ENCODE results near the gene CYGB.
A peak's percentile ranks its signal among the peaks of the same experiment; 100 is the strongest.

The CYGB gene

DNA sequence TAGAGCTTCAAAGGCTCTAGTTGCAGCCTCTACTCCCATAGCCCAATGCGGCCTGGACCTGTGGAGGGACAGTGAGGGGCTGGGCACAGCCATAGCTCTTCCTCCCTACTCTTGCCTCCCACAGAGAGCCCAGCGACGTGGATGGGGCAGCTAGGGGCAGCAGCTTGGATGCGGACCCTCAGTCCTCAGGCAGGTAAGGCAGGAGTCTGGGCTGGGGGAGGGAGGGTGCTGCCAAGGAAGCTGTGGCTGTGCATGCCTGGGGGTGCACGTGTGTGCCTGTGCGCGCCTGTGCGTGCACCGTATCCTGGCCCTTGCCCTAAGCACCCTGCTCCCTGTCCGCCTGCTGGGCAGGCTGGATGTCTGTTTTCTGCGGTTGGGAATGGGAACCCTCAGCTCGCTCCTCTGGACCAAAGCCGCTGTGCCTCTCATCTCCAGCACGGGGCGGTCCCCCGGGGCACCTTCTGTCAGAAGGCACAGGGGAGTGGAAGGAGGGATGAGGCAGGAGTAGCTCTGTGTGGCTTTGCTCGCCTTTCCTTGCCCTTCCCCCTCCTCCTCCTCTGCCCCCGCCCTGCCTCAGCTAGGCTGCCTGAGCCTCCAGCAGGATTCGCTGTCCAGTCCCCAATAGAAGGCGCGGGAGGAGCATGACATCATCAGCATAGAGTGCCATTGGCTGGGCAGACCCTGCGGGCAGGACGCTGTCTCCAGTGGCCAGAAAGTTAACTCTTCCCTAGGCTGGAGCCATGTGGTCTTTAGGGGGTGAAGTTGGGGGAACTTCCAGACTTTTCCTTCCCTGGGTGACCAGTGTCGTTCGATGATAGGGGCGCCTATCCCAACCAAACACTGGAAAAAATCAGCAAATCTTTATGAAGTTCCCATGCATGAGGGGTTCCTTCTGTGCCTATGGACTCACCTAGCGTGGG, 3.1 kb upstream of the CYGB start (continued):
- TF ChIP-seq, protein P1, sequence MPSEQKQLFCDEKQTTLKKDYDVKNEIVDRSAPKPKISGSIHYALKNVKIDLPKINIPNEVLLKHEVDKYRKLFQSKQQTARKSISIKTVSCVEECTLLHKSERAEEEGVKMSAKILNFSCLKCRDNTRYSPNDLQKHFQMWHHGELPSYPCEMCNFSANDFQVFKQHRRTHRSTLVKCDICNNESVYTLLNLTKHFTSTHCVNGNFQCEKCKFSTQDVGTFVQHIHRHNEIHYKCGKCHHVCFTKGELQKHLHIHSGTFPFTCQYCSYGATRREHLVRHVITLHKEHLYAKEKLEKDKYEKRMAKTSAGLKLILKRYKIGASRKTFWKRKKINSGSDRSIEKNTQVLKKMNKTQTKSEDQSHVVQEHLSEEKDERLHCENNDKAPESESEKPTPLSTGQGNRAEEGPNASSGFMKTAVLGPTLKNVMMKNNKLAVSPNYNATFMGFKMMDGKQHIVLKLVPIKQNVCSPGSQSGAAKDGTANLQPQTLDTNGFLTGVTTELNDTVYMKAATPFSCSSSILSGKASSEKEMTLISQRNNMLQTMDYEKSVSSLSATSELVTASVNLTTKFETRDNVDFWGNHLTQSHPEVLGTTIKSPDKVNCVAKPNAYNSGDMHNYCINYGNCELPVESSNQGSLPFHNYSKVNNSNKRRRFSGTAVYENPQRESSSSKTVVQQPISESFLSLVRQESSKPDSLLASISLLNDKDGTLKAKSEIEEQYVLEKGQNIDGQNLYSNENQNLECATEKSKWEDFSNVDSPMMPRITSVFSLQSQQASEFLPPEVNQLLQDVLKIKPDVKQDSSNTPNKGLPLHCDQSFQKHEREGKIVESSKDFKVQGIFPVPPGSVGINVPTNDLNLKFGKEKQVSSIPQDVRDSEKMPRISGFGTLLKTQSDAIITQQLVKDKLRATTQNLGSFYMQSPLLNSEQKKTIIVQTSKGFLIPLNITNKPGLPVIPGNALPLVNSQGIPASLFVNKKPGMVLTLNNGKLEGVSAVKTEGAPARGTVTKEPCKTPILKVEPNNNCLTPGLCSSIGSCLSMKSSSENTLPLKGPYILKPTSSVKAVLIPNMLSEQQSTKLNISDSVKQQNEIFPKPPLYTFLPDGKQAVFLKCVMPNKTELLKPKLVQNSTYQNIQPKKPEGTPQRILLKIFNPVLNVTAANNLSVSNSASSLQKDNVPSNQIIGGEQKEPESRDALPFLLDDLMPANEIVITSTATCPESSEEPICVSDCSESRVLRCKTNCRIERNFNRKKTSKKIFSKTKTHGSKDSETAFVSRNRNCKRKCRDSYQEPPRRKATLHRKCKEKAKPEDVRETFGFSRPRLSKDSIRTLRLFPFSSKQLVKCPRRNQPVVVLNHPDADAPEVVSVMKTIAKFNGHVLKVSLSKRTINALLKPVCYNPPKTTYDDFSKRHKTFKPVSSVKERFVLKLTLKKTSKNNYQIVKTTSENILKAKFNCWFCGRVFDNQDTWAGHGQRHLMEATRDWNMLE (tag by site-specific recombination; conservative IDR thresholded peaks at IDR 0.05; ENCODE audit: low read depth) = peak; percentile 34; the same call in 1 of the 2 replicates
- TF ChIP-seq ZBTB44 (tag by site-specific recombination; IDR thresholded peaks at IDR 0.05) (no peak), ZNF132 (tag by site-specific recombination; IDR thresholded peaks at IDR 0.05; ENCODE audit: borderline replicate concordance) (no peak), MEIS1 (CRISPR knock-in tag; IDR thresholded peaks at IDR 0.05; ENCODE audit: borderline replicate concordance) (no peak), ZNF707 (tag by site-specific recombination; IDR thresholded peaks at IDR 0.05) (peak; percentile 78; the same call in 1 of the 2 replicates), ZNF18 (tag by site-specific recombination; IDR thresholded peaks at IDR 0.05) (no peak), ZNF19 (tag by site-specific recombination; IDR thresholded peaks at IDR 0.05; ENCODE audit: low read depth) (no peak), HOXC10 (CRISPR knock-in tag; IDR thresholded peaks at IDR 0.05) (no peak), ZBTB20 (tag by site-specific recombination; IDR thresholded peaks at IDR 0.05) (peak; percentile 29; the same call in 1 of the 2 replicates), ZNF664 (tag by site-specific recombination; IDR thresholded peaks at IDR 0.05) (no peak), ZNF221 (tag by site-specific recombination; IDR thresholded peaks at IDR 0.05; ENCODE audit: borderline replicate concordance) (no peak), HIC1 (tag by site-specific recombination; IDR thresholded peaks at IDR 0.05) (peak; percentile 62), GFI1B (tag by site-specific recombination; IDR thresholded peaks at IDR 0.05) (no peak), ZNF202 (tag by site-specific recombination; IDR thresholded peaks at IDR 0.05; ENCODE audit: borderline replicate concordance) (no peak), HOXA7 (CRISPR knock-in tag; IDR thresholded peaks at IDR 0.05; ENCODE audit: borderline replicate concordance) (no peak), ZNF214 (tag by site-specific recombination; IDR thresholded peaks at IDR 0.05; ENCODE audit: borderline replicate concordance) (no peak), ZNF76 (tag by site-specific recombination; IDR thresholded peaks at IDR 0.05; ENCODE audit: borderline replicate concordance, low read depth) (no peak), MZF1 (tag by site-specific recombination; IDR thresholded peaks at IDR 0.05; ENCODE audit: borderline replicate concordance) (no peak)
- TF ChIP-seq, protein P2, sequence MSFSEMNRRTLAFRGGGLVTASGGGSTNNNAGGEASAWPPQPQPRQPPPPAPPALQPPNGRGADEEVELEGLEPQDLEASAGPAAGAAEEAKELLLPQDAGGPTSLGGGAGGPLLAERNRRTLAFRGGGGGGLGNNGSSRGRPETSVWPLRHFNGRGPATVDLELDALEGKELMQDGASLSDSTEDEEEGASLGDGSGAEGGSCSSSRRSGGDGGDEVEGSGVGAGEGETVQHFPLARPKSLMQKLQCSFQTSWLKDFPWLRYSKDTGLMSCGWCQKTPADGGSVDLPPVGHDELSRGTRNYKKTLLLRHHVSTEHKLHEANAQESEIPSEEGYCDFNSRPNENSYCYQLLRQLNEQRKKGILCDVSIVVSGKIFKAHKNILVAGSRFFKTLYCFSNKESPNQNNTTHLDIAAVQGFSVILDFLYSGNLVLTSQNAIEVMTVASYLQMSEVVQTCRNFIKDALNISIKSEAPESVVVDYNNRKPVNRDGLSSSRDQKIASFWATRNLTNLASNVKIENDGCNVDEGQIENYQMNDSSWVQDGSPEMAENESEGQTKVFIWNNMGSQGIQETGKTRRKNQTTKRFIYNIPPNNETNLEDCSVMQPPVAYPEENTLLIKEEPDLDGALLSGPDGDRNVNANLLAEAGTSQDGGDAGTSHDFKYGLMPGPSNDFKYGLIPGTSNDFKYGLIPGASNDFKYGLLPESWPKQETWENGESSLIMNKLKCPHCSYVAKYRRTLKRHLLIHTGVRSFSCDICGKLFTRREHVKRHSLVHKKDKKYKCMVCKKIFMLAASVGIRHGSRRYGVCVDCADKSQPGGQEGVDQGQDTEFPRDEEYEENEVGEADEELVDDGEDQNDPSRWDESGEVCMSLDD (tag by site-specific recombination; IDR thresholded peaks at IDR 0.05) = 0 out of 2 replicates have a peak, but pooled peaks have one; percentile 44
- TF ChIP-seq, protein P3, sequence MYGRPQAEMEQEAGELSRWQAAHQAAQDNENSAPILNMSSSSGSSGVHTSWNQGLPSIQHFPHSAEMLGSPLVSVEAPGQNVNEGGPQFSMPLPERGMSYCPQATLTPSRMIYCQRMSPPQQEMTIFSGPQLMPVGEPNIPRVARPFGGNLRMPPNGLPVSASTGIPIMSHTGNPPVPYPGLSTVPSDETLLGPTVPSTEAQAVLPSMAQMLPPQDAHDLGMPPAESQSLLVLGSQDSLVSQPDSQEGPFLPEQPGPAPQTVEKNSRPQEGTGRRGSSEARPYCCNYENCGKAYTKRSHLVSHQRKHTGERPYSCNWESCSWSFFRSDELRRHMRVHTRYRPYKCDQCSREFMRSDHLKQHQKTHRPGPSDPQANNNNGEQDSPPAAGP (tag by site-specific recombination; IDR thresholded peaks at IDR 0.05) = peak; percentile 52
- TF ChIP-seq, protein P4, sequence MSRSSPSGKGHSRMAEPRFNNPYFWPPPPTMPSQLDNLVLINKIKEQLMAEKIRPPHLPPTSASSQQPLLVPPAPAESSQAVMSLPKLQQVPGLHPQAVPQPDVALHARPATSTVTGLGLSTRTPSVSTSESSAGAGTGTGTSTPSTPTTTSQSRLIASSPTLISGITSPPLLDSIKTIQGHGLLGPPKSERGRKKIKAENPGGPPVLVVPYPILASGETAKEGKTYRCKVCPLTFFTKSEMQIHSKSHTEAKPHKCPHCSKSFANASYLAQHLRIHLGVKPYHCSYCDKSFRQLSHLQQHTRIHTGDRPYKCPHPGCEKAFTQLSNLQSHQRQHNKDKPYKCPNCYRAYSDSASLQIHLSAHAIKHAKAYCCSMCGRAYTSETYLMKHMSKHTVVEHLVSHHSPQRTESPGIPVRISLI (tag by site-specific recombination; IDR thresholded peaks at IDR 0.05) = no peak
